Ishikawa (cell line): ENCODE results near the gene GABRB3.

Source experiments
- CEBPB ChIP-seq: IDR thresholded peaks from 2 replicates; pipeline ENCODE4 v1.6.1; 2012
- CREB1 ChIP-seq: IDR thresholded peaks from 2 replicates; pipeline ENCODE4 v1.6.1; 2012; ENCODE audit warnings: low read depth
- EGR1 ChIP-seq: IDR thresholded peaks from 2 replicates; pipeline ENCODE4 v1.6.1; 2012
- EP300 ChIP-seq: IDR thresholded peaks from 2 replicates; pipeline ENCODE4 v1.6.1; 2012; ENCODE audit warnings: borderline replicate concordance
- MAX ChIP-seq: IDR thresholded peaks from 2 replicates; pipeline ENCODE4 v1.6.1; 2012
- NFIC ChIP-seq: IDR thresholded peaks from 2 replicates; pipeline ENCODE4 v1.6.1; 2012
- RAD21 ChIP-seq: IDR thresholded peaks from 2 replicates; pipeline ENCODE4 v1.6.1; 2012; ENCODE audit warnings: low read depth
- REST ChIP-seq: IDR thresholded peaks from 2 replicates; pipeline ENCODE4 v1.6.1; 2012; ENCODE audit warnings: low read depth, mild to moderate bottlenecking
- TAF1 ChIP-seq: IDR thresholded peaks from 2 replicates; pipeline ENCODE4 v1.6.1; 2012; ENCODE audit warnings: low read depth, mild to moderate bottlenecking
- TCF12 ChIP-seq: IDR thresholded peaks from 2 replicates; pipeline ENCODE4 v1.6.1; 2012; ENCODE audit warnings: low read depth
- TEAD4 ChIP-seq: IDR thresholded peaks from 2 replicates; pipeline ENCODE4 v1.6.1; 2012
- YY1 ChIP-seq: IDR thresholded peaks from 2 replicates; pipeline ENCODE4 v1.6.1; 2012; ENCODE audit warnings: low read depth
- ZBTB7A ChIP-seq: IDR thresholded peaks from 2 replicates; pipeline ENCODE4 v1.6.1; 2012; ENCODE audit warnings: low read depth

GRCh38 chr15:26757141-26757540, 15.7 kb downstream of the GABRB3 start:
- TF ChIP-seq ZBTB7A = no peak
- no peak for TF ChIP-seq RAD21
- no peak for TF ChIP-seq CEBPB
- no peak for TF ChIP-seq EGR1
- TF ChIP-seq EP300 = no peak
- TF ChIP-seq TAF1 = no peak
- no peak for TF ChIP-seq CREB1
- TF ChIP-seq NFIC = no peak
- no peak for TF ChIP-seq TCF12
- TF ChIP-seq REST = no peak
- TF ChIP-seq MAX = no peak
- no peak for TF ChIP-seq TEAD4
- no peak for TF ChIP-seq YY1
